CD4-positive, CD25-positive, alpha-beta regulatory T cell (primary cell): Measurements from ENCODE around the gene PPIP5K1. TPM values are rescaled to one million over a fixed set of nuclear protein-coding genes. Genes with fewer than 3 reads are reported as not detected.
"Not testable (repeated sequence)": the region's sequence is repeated elsewhere in the genome, so short reads cannot be mapped to it uniquely, and the experiment has no call there.

Experiments
- ATAC-seq, 2 donors: fragments of 150-1000 bp; cut with Tn5 transposase; one replicate each; pipeline ENCODE4 v1.10.0; 2021; ENCODE audit warnings: low read depth in 2 of 2, moderate number of reproducible peaks in 2 of 2, moderate library complexity in 1 of 2
- DNase-seq, 3 donors: peaks; one replicate each; pipeline versions ENCODE4 v3.0.0 to v3.0.0-alpha.2; 2012 to 2022; ENCODE audit warnings: mixed read lengths in 1 of 3
- H3K27ac ChIP-seq: one replicate; pipeline ENCODE4 v1.7.0; 2013; ENCODE audit warnings: mild to moderate bottlenecking, low read length; ENCODE audit not compliant: insufficient read depth, poor library complexity, severe bottlenecking
- H3K27me3 ChIP-seq: one replicate; pipeline ENCODE4 v1.7.0; 2013; ENCODE audit warnings: low read length; ENCODE audit not compliant: control insufficient read depth, insufficient read depth
- H3K36me3 ChIP-seq: one replicate; pipeline ENCODE4 v1.7.0; 2013; ENCODE audit warnings: mild to moderate bottlenecking, low read length, moderate library complexity; ENCODE audit not compliant: control insufficient read depth, insufficient read depth
- H3K4me1 ChIP-seq: 2 replicates; pipeline ENCODE4 v1.7.0; 2013; ENCODE audit warnings: mild to moderate bottlenecking, low read length; ENCODE audit not compliant: insufficient read depth, control insufficient read depth, poor library complexity, severe bottlenecking
- H3K4me3 ChIP-seq: one replicate; pipeline ENCODE4 v1.7.0; 2013; ENCODE audit warnings: low read depth, mild to moderate bottlenecking, low read length, moderate library complexity
- H3K9me3 ChIP-seq, 2 experiments: 1 replicate in 1 of 2; 2 replicates in 1 of 2; pipeline ENCODE4 v1.7.0; 2013; ENCODE audit warnings: low read length in 2 of 2, mild to moderate bottlenecking in 1 of 2, moderate library complexity in 1 of 2; ENCODE audit not compliant: control insufficient read depth in 2 of 2
- H3K27ac Mint-ChIP-seq, 3 donors: one replicate each; pipeline ENCODE4 v1.8.0; 2020 to 2022; ENCODE audit warnings: mild to moderate bottlenecking in 3 of 3, mixed read lengths in 3 of 3, moderate library complexity in 2 of 3
- H3K27me3 Mint-ChIP-seq: one replicate; pipeline ENCODE4 v1.8.0; 2022; ENCODE audit warnings: mild to moderate bottlenecking, mixed read lengths
- H3K36me3 Mint-ChIP-seq: one replicate; pipeline ENCODE4 v1.8.0; 2020; ENCODE audit warnings: mixed read lengths
- H3K4me1 Mint-ChIP-seq, 4 donors: one replicate each; pipeline ENCODE4 v1.8.0; 2020 to 2022; ENCODE audit warnings: mixed read lengths in 4 of 4, mild to moderate bottlenecking in 1 of 4
- H3K4me3 Mint-ChIP-seq, 4 donors: one replicate each; pipeline ENCODE4 v1.8.0; 2020 to 2022; ENCODE audit warnings: mild to moderate bottlenecking in 4 of 4, mixed read lengths in 4 of 4, moderate library complexity in 3 of 4
- H3K9me3 Mint-ChIP-seq, 7 donors: one replicate each; pipeline ENCODE4 v1.8.0; 2020 to 2022; ENCODE audit warnings: mixed read lengths in 7 of 7, mild to moderate bottlenecking in 3 of 7, moderate library complexity in 2 of 7
- polyA plus RNA-seq, 4 donors: library from polyadenylated mRNA; unstranded; fragments of 300-500 nt; fragmentation: Illumina TruSeq; gene quantifications; one replicate each; pipeline ENCODE4 v1.2.3, GENCODE V29; 2021
- total RNA-seq: library from RNA; stranded (reverse); gene quantifications from one replicate; pipeline ENCODE4 v1.2.3, GENCODE V29; 2022

The PPIP5K1 gene
- total and polyA plus RNA-seq, 5 donors from 2014 or later, result 4.3 to 34.0 (median 6.2) TPM

DNA sequence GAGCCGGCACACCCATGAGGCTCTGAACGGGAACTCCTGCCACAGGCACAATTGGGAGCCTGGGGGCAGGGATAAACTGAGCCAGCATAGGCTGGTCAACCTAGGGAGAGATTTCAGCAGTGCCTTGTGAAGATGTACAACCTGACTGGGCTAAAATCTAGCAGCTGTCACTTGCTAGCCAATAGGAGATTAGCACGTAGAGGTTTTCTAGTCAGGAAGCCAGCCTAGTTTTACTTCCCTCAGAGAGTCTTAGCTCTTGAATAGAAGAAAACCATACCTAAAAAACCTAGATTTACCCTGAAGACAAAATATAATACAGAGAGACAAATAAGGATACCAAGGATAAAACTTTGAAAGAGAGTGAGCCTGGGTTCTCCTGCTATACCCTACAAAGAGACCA is 27.3 kb downstream of the PPIP5K1 start:
- H3K27me3 ChIP-seq, H3K27ac Mint-ChIP-seq: not testable (repeated sequence)

DNA sequence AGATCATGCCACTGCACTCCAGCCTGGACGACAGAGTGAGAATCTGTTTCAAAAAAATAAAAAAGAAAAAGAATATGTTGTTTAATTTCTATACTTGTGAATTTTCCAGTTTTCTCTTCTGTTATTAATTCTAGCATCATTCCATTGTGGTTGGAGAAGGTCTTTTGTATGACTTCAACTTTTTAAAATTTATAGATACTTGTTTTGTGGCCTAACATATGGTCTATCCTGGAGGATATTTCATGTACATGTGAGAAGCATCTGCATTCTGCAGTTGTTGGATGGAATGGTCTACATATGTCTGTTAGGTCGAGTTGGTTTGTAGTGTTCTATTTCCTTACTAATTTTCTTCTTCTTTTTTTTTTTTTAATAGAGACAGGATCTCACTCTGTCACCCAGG is 37.0 kb downstream of the PPIP5K1 start:
- Histone ChIP-seq H3K4me1 (no peaks in the 10 kb centered on the region), H3K9me3 (no peaks in the 10 kb centered on the region), H3K27me3 (no peaks in the 10 kb centered on the region), H3K27ac (no peak overlapping the region), H3K4me3 (no peak overlapping the region), H3K36me3 (no peaks in the 10 kb centered on the region)
- no peak for ATAC-seq
- Mint-ChIP-seq H3K27ac (no peak overlapping the region), H3K27me3 (no peaks in the 10 kb centered on the region), H3K36me3 (peaks cover 19% of the 10 kb centered on the region), H3K9me3 (peaks cover 0 to 2% (median 0%) of the 10 kb centered on the region in 7 donors), H3K4me3 (no peak overlapping the region), H3K4me1 (peaks cover 0 to 4% (median 0%) of the 10 kb centered on the region in 4 donors)
- DNase-seq, result no peak

More for the DNA sequence above, 27.3 kb downstream of the PPIP5K1 start:
- DNase-seq, H3K36me3 ChIP-seq, H3K9me3 ChIP-seq, ATAC-seq, H3K27ac ChIP-seq, H3K4me1 ChIP-seq, H3K4me3 Mint-ChIP-seq, H3K27me3 Mint-ChIP-seq, H3K4me3 ChIP-seq, H3K36me3 Mint-ChIP-seq, H3K9me3 Mint-ChIP-seq, H3K4me1 Mint-ChIP-seq: not testable (repeated sequence)

DNA sequence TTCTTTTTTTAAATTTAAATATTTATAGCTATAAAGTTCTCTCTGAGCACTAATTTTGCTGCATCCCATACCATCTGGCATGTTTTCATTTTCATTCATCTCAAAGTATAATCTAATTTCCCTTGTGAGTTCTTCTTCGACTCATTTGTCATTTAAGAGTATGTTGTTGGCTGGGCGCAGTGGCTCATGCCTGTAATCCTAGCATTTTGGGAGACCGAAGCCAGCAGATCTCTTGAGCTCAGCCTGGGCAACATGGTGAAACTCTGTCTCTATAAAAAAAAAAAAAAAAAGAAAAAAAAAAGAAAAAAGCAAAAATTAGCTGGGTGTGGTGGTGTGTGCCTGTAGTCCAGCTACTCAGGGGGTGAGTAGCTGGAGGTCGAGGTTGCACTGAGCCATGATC is 37.8 kb downstream of the PPIP5K1 start:
- Histone ChIP-seq H3K27me3 (no peaks in the 10 kb centered on the region), H3K4me3 (no peak overlapping the region), H3K27ac (no peak overlapping the region), H3K36me3 (no peaks in the 10 kb centered on the region), H3K4me1 (no peaks in the 10 kb centered on the region), H3K9me3 (no peaks in the 10 kb centered on the region)
- H3K27me3 Mint-ChIP-seq, result no peaks in the 10 kb centered on the region
- no peak overlapping the region for H3K4me3 Mint-ChIP-seq
- peaks cover 19% of the 10 kb centered on the region for H3K36me3 Mint-ChIP-seq
- ATAC-seq (no peak), DNase-seq (no peak)
- peaks cover 0 to 4% (median 0%) of the 10 kb centered on the region in 4 donors for H3K4me1 Mint-ChIP-seq
- peaks cover 0 to 2% (median 0%) of the 10 kb centered on the region in 7 donors for H3K9me3 Mint-ChIP-seq
- H3K27ac Mint-ChIP-seq, result no peak overlapping the region

DNA sequence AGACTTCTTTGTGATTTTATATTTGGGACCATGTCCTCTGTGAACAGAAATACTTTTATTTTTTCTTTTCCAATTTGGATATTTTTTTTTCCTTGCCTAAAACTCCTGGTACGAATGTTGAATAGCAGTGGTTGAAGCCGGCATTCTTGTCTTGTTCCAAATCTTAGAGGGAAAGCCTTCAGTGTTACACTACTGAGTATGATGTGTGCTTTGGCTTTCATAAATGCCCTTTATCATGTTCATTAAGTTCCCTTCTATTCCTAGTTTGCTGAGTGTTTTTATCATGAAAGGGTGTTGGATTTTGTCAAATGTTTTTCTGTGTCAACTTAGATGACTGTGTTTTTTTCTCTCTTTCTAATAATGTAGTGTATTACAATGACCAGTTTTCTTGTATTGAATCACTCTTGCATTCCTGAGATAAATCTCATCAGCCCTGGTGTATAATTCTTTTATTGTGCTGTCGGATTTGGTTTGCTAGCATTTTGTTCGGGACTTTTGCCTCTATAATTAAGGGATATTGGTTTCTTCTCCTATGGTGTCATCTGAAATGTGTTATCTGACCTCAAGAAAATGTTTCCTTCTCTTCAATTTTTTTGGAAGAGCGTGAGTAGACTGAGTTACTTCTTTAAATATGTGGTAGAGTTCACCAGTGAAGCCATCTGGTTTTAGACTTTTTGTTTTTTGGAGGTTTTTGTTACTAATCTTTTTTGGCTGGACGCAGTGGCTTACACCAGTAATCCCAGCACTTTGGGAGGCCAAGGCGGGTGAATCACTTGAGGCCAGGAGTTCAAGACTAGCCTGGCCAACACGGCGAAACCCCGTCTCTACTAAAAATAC is 39.3 kb downstream of the PPIP5K1 start:
- Histone ChIP-seq H3K4me1 (no peaks in the 10 kb centered on the region), H3K36me3 (no peaks in the 10 kb centered on the region), H3K27me3 (no peaks in the 10 kb centered on the region), H3K4me3 (no peak overlapping the region), H3K9me3 (no peaks in the 10 kb centered on the region), H3K27ac (no peak overlapping the region)
- ATAC-seq (no peak), DNase-seq (no peak)
- peaks cover 24% of the 10 kb centered on the region for H3K36me3 Mint-ChIP-seq
- no peak overlapping the region for H3K4me3 Mint-ChIP-seq
- H3K27ac Mint-ChIP-seq, result no peak overlapping the region
- H3K9me3 Mint-ChIP-seq, result peaks cover 0 to 2% (median 0%) of the 10 kb centered on the region in 7 donors
- peaks cover 0 to 4% (median 0%) of the 10 kb centered on the region in 4 donors for H3K4me1 Mint-ChIP-seq
- H3K27me3 Mint-ChIP-seq, result no peaks in the 10 kb centered on the region

DNA sequence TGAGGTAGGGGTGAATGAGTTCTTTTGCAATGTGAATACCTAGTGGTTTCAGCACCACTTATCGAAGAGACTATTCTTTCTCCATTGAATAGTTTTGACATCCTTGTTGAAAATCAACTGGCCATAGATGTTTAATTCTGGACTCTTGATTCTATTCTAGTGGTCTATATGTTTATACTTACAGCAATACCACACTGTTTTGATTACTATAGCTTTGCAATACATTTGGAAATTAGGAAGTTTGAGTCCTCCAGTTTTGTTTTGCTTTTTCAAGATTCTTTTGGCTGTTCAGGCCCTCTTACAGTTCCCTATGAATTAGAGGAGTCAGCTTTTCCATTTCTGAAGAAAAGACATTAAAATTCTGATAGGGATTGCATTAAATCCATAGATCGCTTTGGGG is 42.5 kb downstream of the PPIP5K1 start:
- ATAC-seq, result no peak
- no peak for DNase-seq
- Histone ChIP-seq H3K9me3 (no peaks in the 10 kb centered on the region), H3K27me3 (no peaks in the 10 kb centered on the region), H3K27ac (no peak overlapping the region), H3K4me1 (no peaks in the 10 kb centered on the region), H3K36me3 (no peaks in the 10 kb centered on the region), H3K4me3 (no peak overlapping the region)
- Mint-ChIP-seq H3K36me3 (peaks cover 22% of the 10 kb centered on the region), H3K9me3 (peaks cover 0 to 2% (median 0%) of the 10 kb centered on the region in 7 donors), H3K4me1 (peaks cover 0 to 4% (median 0%) of the 10 kb centered on the region in 4 donors), H3K27ac (no peak overlapping the region), H3K27me3 (no peaks in the 10 kb centered on the region), H3K4me3 (no peak overlapping the region)

DNA sequence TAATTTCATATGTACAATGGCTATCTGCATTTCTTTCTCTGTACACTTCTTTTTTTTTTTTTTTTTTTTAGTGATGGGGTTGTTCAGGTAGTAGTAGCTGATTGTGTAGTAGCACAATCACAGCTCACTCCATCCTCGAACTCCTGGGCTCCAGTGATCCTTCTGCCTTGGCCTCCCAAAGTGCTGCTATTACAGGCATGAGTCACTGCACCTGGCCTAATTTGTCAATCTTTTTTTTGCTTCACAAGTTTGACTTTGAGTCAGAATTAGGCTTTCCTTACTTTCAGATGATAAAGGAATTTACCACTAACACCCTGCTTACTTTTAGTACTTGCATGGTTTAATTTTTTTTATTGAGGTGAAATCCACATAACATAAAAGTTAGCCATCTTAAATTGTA is 44.6 kb downstream of the PPIP5K1 start:
- Mint-ChIP-seq H3K36me3 (peaks cover 15% of the 10 kb centered on the region), H3K27me3 (no peaks in the 10 kb centered on the region), H3K27ac (no peak overlapping the region), H3K9me3 (peaks cover 0 to 2% (median 0%) of the 10 kb centered on the region in 7 donors), H3K4me1 (peaks cover 0 to 4% (median 0%) of the 10 kb centered on the region in 4 donors), H3K4me3 (no peak overlapping the region)
- Histone ChIP-seq H3K9me3 (no peaks in the 10 kb centered on the region), H3K27ac (no peak overlapping the region), H3K4me3 (no peak overlapping the region), H3K4me1 (no peaks in the 10 kb centered on the region), H3K36me3 (no peaks in the 10 kb centered on the region), H3K27me3 (no peaks in the 10 kb centered on the region)
- no peak for ATAC-seq
- no peak for DNase-seq

DNA sequence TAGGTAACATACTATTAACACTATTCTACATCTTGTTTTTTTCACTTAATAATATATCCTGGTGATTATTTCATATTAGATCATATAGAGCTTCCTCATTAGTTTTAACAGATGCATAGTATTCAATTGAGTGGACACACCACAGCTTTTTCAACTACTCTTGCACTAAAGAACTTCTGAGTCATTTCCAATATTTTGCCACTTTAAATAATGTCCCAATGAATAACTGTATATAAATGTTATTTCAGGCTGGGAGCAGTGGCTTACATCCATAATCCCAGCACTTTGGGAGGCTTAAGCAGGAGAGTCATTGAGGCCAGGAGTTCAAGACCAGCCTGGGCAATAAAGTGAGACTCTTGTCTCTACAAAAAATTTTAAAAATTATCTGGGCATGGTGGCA is 45.7 kb downstream of the PPIP5K1 start:
- DNase-seq, result no peak
- Histone ChIP-seq H3K4me3 (no peak overlapping the region), H3K9me3 (no peaks in the 10 kb centered on the region), H3K36me3 (no peaks in the 10 kb centered on the region), H3K27ac (no peak overlapping the region), H3K27me3 (no peaks in the 10 kb centered on the region), H3K4me1 (no peaks in the 10 kb centered on the region)
- peaks cover 0 to 4% (median 0%) of the 10 kb centered on the region in 4 donors for H3K4me1 Mint-ChIP-seq
- H3K4me3 Mint-ChIP-seq, result no peak overlapping the region
- ATAC-seq, result no peak
- no peaks in the 10 kb centered on the region for H3K27me3 Mint-ChIP-seq
- peaks cover 17% of the 10 kb centered on the region for H3K36me3 Mint-ChIP-seq
- H3K9me3 Mint-ChIP-seq, result peaks cover 0 to 2% (median 0%) of the 10 kb centered on the region in 7 donors
- H3K27ac Mint-ChIP-seq, result no peak overlapping the region

DNA sequence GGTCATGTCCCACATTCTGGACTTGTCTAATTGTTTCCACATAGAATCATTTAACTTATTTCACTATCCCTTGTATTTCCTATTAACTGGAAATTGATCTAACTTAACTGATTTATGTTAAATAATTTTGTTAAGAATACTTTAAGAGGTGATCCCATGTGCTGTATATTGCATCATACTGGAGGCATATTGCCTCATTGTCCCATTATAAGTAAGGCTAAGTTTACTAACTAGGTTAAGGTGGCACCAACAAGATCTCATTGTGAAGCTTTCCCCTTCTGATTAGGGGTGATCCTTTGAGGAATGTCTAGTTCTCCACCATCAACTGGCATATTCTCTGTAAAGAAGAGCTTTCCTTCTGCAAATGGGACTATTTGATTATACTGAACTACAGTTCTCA is 48.2 kb downstream of the PPIP5K1 start:
- no peaks in the 10 kb centered on the region for H3K27me3 Mint-ChIP-seq
- H3K9me3 ChIP-seq, result no peaks in the 10 kb centered on the region
- H3K36me3 ChIP-seq, result no peaks in the 10 kb centered on the region
- no peaks in the 10 kb centered on the region for H3K4me1 ChIP-seq
- no peak overlapping the region for H3K4me3 ChIP-seq
- peaks cover 0 to 4% (median 0%) of the 10 kb centered on the region in 4 donors for H3K4me1 Mint-ChIP-seq
- peaks cover 15% of the 10 kb centered on the region for H3K36me3 Mint-ChIP-seq
- DNase-seq (no peak), ATAC-seq (no peak)
- H3K9me3 Mint-ChIP-seq, result no peaks in the 10 kb centered on the region
- no peaks in the 10 kb centered on the region for H3K27me3 ChIP-seq
- H3K27ac ChIP-seq, result no peak overlapping the region
- H3K27ac Mint-ChIP-seq, result no peak overlapping the region
- H3K4me3 Mint-ChIP-seq, result no peak overlapping the region
